H9 (cell line): ENCODE data around the gene HS2ST1. TPM values are rescaled to one million over a fixed set of nuclear protein-coding genes. Genes with fewer than 3 reads are reported as not detected.

Experiments used
- DNase-seq: peaks from one replicate; pipeline ENCODE4 v3.0.0-alpha.2; 2017
- H2AFZ ChIP-seq: one replicate; pipeline ENCODE4 v1.6.1; 2013; ENCODE audit warnings: mild to moderate bottlenecking, low read length, control low read depth, moderate library complexity
- H2AK5ac ChIP-seq: 2 replicates; pipeline ENCODE4 v1.6.1; 2013; ENCODE audit warnings: low read length, control low read depth, mixed read lengths; ENCODE audit not compliant: insufficient read length
- H2BK120ac ChIP-seq: one replicate; pipeline ENCODE4 v1.6.1; 2013; ENCODE audit warnings: low read depth, mild to moderate bottlenecking, low read length, control low read depth, inconsistent platforms; ENCODE audit not compliant: poor library complexity, severe bottlenecking
- H2BK12ac ChIP-seq: 2 replicates; pipeline ENCODE4 v1.6.1; 2013; ENCODE audit warnings: low read length, control low read depth, mixed read lengths, low read depth; ENCODE audit not compliant: insufficient read length
- H2BK15ac ChIP-seq: 2 replicates; pipeline ENCODE4 v1.6.1; 2013; ENCODE audit warnings: low read depth, low read length, control low read depth
- H2BK20ac ChIP-seq: one replicate; pipeline ENCODE4 v1.6.1; 2013; ENCODE audit warnings: low read depth, mild to moderate bottlenecking, low read length, control low read depth, inconsistent platforms; ENCODE audit not compliant: poor library complexity, severe bottlenecking
- H2BK5ac ChIP-seq: 2 replicates; pipeline ENCODE4 v1.6.1; 2013; ENCODE audit warnings: low read length, control low read depth, mixed read lengths; ENCODE audit not compliant: insufficient read length
- H3K14ac ChIP-seq: 2 replicates; pipeline ENCODE4 v1.6.1; 2013; ENCODE audit warnings: low read length, control low read depth; ENCODE audit not compliant: insufficient read depth
- H3K18ac ChIP-seq: 2 replicates; pipeline ENCODE4 v1.6.1; 2013; ENCODE audit warnings: low read depth, mild to moderate bottlenecking, mixed read lengths, low read length, control low read depth; ENCODE audit not compliant: insufficient read length
- H3K23ac ChIP-seq: 2 replicates; pipeline ENCODE4 v1.6.1; 2013; ENCODE audit warnings: low read length, control low read depth, mixed read lengths, low read depth; ENCODE audit not compliant: insufficient read length
- H3K23me2 ChIP-seq: 2 replicates; pipeline ENCODE4 v1.6.1; 2013; ENCODE audit warnings: low read depth, mild to moderate bottlenecking, mixed read lengths, low read length, control low read depth; ENCODE audit not compliant: insufficient read length, poor library complexity, severe bottlenecking
- H3K27ac ChIP-seq: 2 replicates; pipeline ENCODE4 v1.5.1; 2013; ENCODE audit warnings: low read length, control low read depth, mixed read lengths, low read depth; ENCODE audit not compliant: insufficient read length
- H3K27me3 ChIP-seq: 2 replicates; pipeline ENCODE4 v1.6.1; 2013; ENCODE audit warnings: low read length, control low read depth, inconsistent platforms; ENCODE audit not compliant: insufficient read depth
- H3K4ac ChIP-seq: 2 replicates; pipeline ENCODE4 v1.6.1; 2013; ENCODE audit warnings: low read depth, mild to moderate bottlenecking, control low read depth, inconsistent platforms, low read length, moderate library complexity
- H3K4me1 ChIP-seq: 2 replicates; pipeline ENCODE4 v1.6.1; 2013; ENCODE audit warnings: low read length, control low read depth, inconsistent platforms; ENCODE audit not compliant: insufficient read depth
- H3K4me2 ChIP-seq: 2 replicates; pipeline ENCODE4 v1.6.1; 2013; ENCODE audit warnings: low read length, control low read depth, mixed read lengths; ENCODE audit not compliant: insufficient read length, insufficient read depth
- H3K56ac ChIP-seq: 2 replicates; pipeline ENCODE4 v1.6.1; 2013; ENCODE audit warnings: low read depth, mild to moderate bottlenecking, mixed read lengths, low read length, control low read depth; ENCODE audit not compliant: insufficient read length
- H3K79me1 ChIP-seq: 2 replicates; pipeline ENCODE4 v1.6.1; 2013; ENCODE audit warnings: low read depth, mild to moderate bottlenecking, moderate library complexity, low read length, control low read depth, inconsistent platforms; ENCODE audit not compliant: insufficient read depth, poor library complexity, severe bottlenecking
- H3K79me2 ChIP-seq: 2 replicates; pipeline ENCODE4 v1.6.1; 2013; ENCODE audit warnings: low read length, control low read depth, inconsistent platforms; ENCODE audit not compliant: insufficient read depth
- H3K9ac ChIP-seq: 2 replicates; pipeline ENCODE4 v1.6.1; 2013; ENCODE audit warnings: low read length, control low read depth, mixed read lengths; ENCODE audit not compliant: insufficient read length; ENCODE audit errors: extremely low read depth
- H3K9me3 ChIP-seq: one replicate; pipeline ENCODE4 v1.6.1; 2013; ENCODE audit warnings: low read depth, low read length, inconsistent platforms; ENCODE audit not compliant: control insufficient read depth
- H3T11ph ChIP-seq: one replicate; pipeline ENCODE4 v1.6.1; 2013; ENCODE audit warnings: mild to moderate bottlenecking, low read length, control low read depth, inconsistent platforms
- H4K20me1 ChIP-seq: one replicate; pipeline ENCODE4 v1.6.1; 2013; ENCODE audit not compliant: control insufficient read depth, insufficient read length, insufficient read depth
- H4K5ac ChIP-seq: 2 replicates; pipeline ENCODE4 v1.6.1; 2013; ENCODE audit warnings: low read depth, mild to moderate bottlenecking, mixed read lengths, low read length, control low read depth; ENCODE audit not compliant: insufficient read length
- H4K8ac ChIP-seq: replicated peaks from 2 replicates; pipeline ENCODE4 v1.6.1; 2013; ENCODE audit warnings: low read length, control low read depth, mixed read lengths, low read depth; ENCODE audit not compliant: insufficient read length
- H4K91ac ChIP-seq: 2 replicates; pipeline ENCODE4 v1.6.1; 2013; ENCODE audit warnings: low read depth, mild to moderate bottlenecking, moderate library complexity, mixed read lengths, low read length, control low read depth; ENCODE audit not compliant: insufficient read length
- H3K27ac Mint-ChIP-seq, 3 experiments: 2 replicates in 2 of 3; 3 replicates in 1 of 3; pipeline ENCODE4 v1.8.0; 2020 to 2021; ENCODE audit warnings: mixed read lengths in 3 of 3, mild to moderate bottlenecking in 1 of 3, moderate library complexity in 1 of 3
- H3K27me3 Mint-ChIP-seq: 2 replicates; pipeline ENCODE4 v1.8.0; 2021; ENCODE audit warnings: low read depth, mild to moderate bottlenecking, moderate library complexity, mixed read lengths
- H3K36me3 Mint-ChIP-seq, 3 experiments: 2 replicates in 2 of 3; 3 replicates in 1 of 3; pipeline ENCODE4 v1.8.0; 2020 to 2021; ENCODE audit warnings: low read depth in 3 of 3, mixed read lengths in 3 of 3; ENCODE audit not compliant: insufficient read depth in 1 of 3
- H3K4me1 Mint-ChIP-seq, 2 experiments: 2 replicates each; pipeline ENCODE4 v1.8.0; 2020; ENCODE audit warnings: mixed read lengths in 2 of 2
- H3K4me3 Mint-ChIP-seq, 2 experiments: 2 replicates in 1 of 2; 3 replicates in 1 of 2; pipeline ENCODE4 v1.8.0; 2020 to 2021; ENCODE audit warnings: mild to moderate bottlenecking in 2 of 2, mixed read lengths in 2 of 2, moderate library complexity in 1 of 2
- H3K9me3 Mint-ChIP-seq, 2 experiments: 2 replicates in 1 of 2; 3 replicates in 1 of 2; pipeline ENCODE4 v1.8.0; 2020; ENCODE audit warnings: mild to moderate bottlenecking in 2 of 2, mixed read lengths in 2 of 2, moderate library complexity in 1 of 2
- WGBS: extraction: QIAGEN DNeasy Blood & Tissue Kit; methylation state at CpG from one replicate; pipeline ENCODE4 v1.1.7; 2013; ENCODE audit warnings: missing lambda C conversion rate, low lambda C conversion rate, mixed read lengths; ENCODE audit not compliant: insufficient read length; ENCODE audit errors: extremely low coverage; 5-methylcytosine and 5-hydroxymethylcytosine counted together
- total RNA-seq: library from RNA; stranded (reverse); gene quantifications from 2 replicates; pipeline ENCODE4 v1.2.1, GENCODE V29; 2021
- TF ChIP-seq, protein P1 (sequence below): fragments of 200-600 bp; sonication (generic); conservative IDR thresholded peaks from 3 replicates; pipeline ENCODE4 v1.8.0; 2021; ENCODE audit warnings: antibody characterized with exemption, mild to moderate bottlenecking

Gene HS2ST1
- total RNA-seq, 1 experiment from 2014 or later = 20.1 TPM

DNA sequence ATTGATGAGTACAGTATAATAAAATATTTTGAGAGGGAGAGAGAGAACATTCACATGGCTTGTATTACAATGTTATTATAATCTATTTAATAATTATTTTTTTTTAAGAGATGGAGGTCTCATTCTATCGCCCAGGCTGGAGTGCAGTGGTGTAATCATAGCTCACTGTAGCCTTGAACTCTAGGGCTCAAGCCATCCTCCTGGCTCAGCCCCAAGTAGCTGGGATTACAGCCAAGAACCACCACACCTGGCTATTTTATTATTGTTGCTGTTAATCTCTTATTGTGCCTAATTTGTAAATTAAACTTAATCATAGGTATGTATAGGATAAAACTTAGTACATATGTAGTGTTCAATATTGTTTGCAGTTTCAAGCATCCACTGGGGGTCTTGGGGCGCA lies 57.8 kb downstream of the HS2ST1 start:
- Mint-ChIP-seq H3K4me3 (no peak overlapping the region), H3K4me1 (peaks cover 11 to 12% of the 10 kb centered on the region in 2 experiments), H3K27ac (peak overlapping the region in 1 of 3 experiments; percentile 84; a peak in 1 of 7 replicates), H3K36me3 (no peaks in the 10 kb centered on the region; a peak in 1 of 7 replicates), H3K27me3 (no peaks in the 10 kb centered on the region), H3K9me3 (no peaks in the 10 kb centered on the region)
- no peak overlapping the region for H4K91ac ChIP-seq
- no peaks in the 10 kb centered on the region for H3K27me3 ChIP-seq
- H3K4me1 ChIP-seq = no peaks in the 10 kb centered on the region
- no peaks in the 10 kb centered on the region for H3K23me2 ChIP-seq
- H2AK5ac ChIP-seq = no peak overlapping the region
- no peak overlapping the region for H4K8ac ChIP-seq
- no peak for DNase-seq
- no peak overlapping the region for H2BK20ac ChIP-seq
- no peak overlapping the region for H3K4me2 ChIP-seq
- no peak overlapping the region for H3K23ac ChIP-seq
- WGBS = no CpG with 5 or more reads among the region's 2 CpGs
- H2AFZ ChIP-seq = no peak overlapping the region
- H3K79me1 ChIP-seq = no peaks in the 10 kb centered on the region
- TF ChIP-seq, protein P1, sequence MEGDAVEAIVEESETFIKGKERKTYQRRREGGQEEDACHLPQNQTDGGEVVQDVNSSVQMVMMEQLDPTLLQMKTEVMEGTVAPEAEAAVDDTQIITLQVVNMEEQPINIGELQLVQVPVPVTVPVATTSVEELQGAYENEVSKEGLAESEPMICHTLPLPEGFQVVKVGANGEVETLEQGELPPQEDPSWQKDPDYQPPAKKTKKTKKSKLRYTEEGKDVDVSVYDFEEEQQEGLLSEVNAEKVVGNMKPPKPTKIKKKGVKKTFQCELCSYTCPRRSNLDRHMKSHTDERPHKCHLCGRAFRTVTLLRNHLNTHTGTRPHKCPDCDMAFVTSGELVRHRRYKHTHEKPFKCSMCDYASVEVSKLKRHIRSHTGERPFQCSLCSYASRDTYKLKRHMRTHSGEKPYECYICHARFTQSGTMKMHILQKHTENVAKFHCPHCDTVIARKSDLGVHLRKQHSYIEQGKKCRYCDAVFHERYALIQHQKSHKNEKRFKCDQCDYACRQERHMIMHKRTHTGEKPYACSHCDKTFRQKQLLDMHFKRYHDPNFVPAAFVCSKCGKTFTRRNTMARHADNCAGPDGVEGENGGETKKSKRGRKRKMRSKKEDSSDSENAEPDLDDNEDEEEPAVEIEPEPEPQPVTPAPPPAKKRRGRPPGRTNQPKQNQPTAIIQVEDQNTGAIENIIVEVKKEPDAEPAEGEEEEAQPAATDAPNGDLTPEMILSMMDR = no peak
- H3K4ac ChIP-seq = no peak overlapping the region
- H3T11ph ChIP-seq = no peak overlapping the region
- H4K20me1 ChIP-seq = no peaks in the 10 kb centered on the region
- no peaks in the 10 kb centered on the region for H3K9me3 ChIP-seq
- no peak overlapping the region for H3K14ac ChIP-seq
- no peak overlapping the region for H3K18ac ChIP-seq
- H2BK15ac ChIP-seq = no peak overlapping the region
- peaks cover 2% of the 10 kb centered on the region; the same call in 1 of the 2 replicates for H3K79me2 ChIP-seq
- no peak overlapping the region for H4K5ac ChIP-seq
- no peak overlapping the region for H2BK120ac ChIP-seq
- no peak overlapping the region for H3K56ac ChIP-seq
- H3K9ac ChIP-seq = no peak overlapping the region
- no peak overlapping the region for H3K27ac ChIP-seq
- H2BK12ac ChIP-seq = no peak overlapping the region
- no peak overlapping the region for H2BK5ac ChIP-seq
